A673 (cell line): Measurements from ENCODE around the gene SMC4.

Source experiments
- CTCF ChIP-seq: fragments of 300-800, 200-600 bp; sonication (generic); conservative IDR thresholded peaks from 2 replicates; pipeline ENCODE4 v1.5.1; 2017; ENCODE audit warnings: low read depth, mild to moderate bottlenecking, antibody characterized with exemption, low read length, moderate library complexity, mixed read lengths
- EZH2 ChIP-seq: fragments of 200-600 bp; sonication (generic); IDR thresholded peaks from 2 replicates; pipeline ENCODE4 v1.6.1; 2017; ENCODE audit warnings: borderline replicate concordance, low read depth, mild to moderate bottlenecking, mixed read lengths, antibody characterized with exemption, low read length; ENCODE audit not compliant: poor library complexity, severe bottlenecking

DNA sequence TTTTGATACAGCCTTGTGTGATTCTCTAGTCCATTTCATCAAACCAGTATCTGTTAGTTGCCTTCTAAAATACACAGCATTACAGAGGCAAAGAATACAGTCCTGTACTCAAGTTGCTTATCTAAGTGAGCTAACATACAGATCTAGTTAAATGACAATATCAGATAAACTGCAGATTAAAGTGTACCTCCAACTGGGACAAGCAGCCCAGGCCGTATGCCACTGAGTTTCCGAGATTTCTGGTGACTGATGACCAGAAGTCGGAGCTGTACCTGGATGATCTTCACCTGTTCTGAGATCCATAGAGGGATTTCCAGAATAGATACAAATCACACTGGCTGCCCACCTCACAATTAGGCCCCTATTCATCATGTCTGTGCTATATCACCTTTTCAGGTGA, 56.4 kb downstream of the SMC4 start:
- no peak for TF ChIP-seq EZH2
- TF ChIP-seq CTCF: no peak
